GM18868 (cell line): Measurements from ENCODE around the gene KCNJ16.

Source experiments
- ATAC-seq: cut with Tn5 transposase; IDR thresholded peaks from one replicate; pipeline ENCODE4 v1.9.1; 2021; ENCODE audit warnings: mild to moderate bottlenecking, moderate library complexity; ENCODE audit not compliant: unreplicated experiment

Gene KCNJ16

GRCh38 chr17:70124723-70125122 is 49.7 kb downstream of the KCNJ16 start:
- no peak for ATAC-seq

DNA sequence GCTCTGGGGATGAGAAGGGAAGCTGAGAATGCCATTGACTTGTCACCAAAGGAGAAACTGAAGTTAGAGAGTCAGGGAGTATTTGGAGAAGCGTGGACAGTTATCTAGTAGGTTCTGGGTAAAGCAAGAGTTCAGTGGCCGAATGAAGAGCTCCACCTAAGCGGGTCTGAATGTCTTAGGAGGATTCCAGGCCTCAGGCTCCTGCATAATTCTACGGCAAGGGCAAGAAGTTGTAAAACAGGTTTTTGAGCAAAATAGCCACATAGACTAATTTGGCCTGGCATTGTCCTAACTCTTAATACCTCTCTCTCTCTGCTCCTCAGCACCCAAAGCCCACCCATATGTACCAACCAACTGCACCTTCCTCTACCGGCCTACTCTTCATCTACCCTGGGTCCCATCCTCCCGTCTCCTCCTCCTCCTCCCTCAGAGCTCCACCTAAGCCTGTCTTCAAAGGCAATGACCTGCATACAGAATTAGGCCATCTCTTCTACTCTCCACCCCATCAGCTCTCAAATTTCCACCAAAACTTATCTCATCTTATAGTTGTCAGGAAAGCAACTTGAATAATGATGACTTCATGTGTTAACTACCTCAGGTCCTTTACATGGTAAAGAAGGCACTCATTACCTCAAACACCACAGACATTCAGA is 52.3 kb downstream of the KCNJ16 start:
- no peak for ATAC-seq

DNA sequence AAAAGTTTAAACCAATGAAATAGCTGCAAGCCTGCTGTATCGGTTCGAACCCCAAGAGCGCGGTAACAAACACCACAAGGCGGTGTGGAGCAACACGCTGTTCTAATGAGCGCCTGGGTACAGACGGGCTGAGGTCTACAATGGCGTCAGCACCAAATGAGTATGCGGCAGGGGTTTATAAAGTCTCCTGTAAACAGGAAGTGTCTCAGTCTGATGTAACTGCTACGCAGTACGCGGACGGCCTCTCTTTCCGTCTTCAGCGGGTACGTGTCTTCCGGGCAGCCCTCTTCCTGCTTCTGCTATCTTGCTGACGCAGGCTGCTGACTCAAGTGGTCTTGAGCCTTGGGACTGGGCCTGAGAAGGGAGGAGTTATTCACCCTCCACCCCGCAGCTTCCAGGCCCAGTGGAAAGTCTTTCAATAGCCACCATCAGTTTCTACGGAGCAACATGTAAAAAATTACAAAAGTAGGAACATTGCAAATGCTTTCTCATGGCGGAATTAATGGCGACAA is 53.8 kb downstream of the KCNJ16 start:
- ATAC-seq: no peak

- no peak for ATAC-seq
Measured at GRCh38 chr17:70130289-70130688, 55.3 kb downstream of the KCNJ16 start.

GRCh38 chr17:70132505-70132904 is 57.5 kb downstream of the KCNJ16 start:
- no peak for ATAC-seq

- no peak for ATAC-seq
Measured at GRCh38 chr17:70134042-70134441, 59.0 kb downstream of the KCNJ16 start.

DNA sequence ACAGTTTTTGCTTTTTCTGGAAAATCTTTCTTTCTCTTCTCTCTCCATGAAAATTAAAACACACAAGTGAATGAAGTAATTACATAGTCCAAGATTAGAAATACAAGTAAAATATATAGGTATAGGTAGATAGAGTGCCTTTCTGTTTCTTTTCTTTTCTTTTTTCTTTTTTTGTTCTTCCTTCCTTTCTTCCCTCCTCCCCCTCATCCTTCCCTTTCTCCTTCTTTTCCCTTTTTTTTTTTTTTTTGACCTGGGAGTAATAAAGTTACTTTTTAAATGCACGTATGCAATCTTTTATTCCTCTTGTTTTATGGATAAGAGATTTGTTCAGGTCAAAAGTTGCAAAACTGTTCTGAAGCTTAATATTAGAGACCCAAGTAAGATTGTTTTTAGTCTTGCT is 59.8 kb downstream of the KCNJ16 start:
- ATAC-seq: no peak

DNA sequence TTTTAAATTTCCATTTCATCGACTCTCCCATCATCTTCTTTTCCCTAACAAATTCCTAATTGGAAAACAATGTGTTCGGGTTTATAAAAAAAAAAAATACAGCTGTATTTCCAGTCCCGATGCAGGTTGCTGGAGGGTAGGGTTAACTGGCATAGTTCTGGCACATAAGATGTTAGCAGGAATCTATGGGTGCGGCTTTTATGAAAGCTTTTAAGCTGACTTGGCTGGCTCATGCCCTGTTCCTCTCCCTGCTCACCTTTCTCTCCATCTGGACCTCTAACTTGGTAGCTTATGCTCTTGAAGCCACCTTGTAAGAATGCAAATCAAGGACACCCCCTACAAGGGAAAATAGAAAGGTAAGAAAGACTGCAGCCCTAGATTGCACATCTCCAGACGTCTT is 61.1 kb downstream of the KCNJ16 start:
- ATAC-seq: no peak

DNA sequence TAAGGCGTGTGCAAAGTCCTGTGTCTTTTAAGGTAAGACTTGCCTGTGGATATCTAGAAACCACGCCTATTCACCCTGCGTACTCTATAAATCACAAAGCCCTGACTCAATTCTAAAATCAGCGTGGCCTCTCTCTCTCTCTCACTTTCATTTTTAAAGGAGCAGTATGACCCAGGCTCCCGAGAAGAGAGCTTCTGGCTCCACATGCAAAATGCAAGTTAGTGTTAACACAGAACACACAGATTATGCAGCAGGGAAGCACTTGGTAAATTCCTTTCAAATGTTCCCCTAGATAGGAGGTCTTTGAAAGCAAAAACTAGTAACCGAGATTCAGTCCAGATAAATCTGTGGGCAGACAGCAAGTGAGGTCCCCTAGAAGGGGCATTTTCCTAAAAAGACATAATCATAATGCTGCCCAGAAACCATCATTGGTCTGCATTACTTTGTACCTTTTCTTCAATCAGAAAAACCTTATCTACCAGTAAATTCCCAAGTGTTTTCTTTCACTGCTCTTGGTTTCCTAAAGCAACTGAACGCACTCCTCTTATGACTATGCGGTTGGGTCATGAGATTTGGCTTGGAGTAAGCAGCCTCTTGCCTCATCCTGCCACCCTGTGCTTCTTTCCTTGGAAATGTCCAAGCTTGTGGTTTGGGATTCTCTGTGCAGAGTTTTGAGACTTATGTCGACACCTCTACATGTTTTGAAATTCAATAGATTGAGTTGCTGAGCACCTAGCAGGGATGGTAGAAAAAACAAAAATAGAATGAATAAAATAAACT is 62.6 kb downstream of the KCNJ16 start:
- ATAC-seq: peak; percentile 99

DNA sequence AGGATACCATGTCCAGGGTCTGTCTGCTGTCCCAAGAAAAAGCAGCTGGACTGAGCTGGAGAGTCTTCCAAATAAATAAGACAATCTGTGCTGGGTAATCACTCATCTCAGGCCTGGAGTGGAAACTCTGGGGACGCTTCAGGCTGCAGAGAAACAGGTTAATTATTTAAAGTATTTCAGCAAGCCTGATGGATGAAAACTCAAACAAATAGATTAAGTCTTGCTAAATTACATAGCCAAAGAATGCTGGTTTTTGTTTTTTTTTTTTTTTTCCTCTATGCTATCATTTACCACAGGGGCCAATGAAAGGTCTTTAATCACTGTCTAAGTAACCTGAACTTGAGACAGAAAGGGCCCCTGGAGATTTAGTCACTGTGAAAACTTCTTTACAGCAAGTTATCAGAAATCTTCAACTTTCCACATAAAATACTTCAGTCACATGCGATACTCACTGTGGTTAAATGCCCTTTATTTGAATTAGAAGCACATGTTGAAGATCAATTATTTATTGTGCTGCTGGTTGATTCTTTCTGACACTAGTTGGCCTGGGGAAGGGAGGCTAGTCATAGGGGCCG is 63.4 kb downstream of the KCNJ16 start:
- no peak for ATAC-seq

DNA sequence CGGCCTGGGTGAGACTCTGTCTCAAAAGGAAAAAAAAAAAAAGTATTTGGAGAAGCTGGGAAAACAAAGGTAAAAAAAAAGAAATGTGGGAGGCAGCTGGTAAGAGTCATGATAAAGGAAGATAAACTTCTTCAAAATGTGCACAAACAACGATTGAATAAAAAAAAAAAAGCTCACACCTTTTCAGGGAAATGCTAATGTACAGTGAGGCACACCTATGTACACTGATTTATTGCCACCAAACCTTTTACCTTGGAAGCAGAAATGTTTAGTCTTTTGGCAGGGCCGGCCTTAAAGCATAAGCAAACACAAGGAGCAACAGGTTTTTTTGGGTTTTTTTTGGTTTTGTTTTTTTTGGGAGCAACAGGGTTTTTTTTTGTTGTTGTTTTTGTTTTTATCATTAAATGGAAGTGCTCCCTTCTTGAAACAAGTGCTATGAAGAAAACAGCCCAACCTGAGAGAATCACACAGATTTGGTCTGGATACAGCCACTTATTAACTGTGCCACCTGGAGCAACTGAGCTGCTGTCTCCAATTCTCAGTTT is 64.5 kb downstream of the KCNJ16 start:
- ATAC-seq: no peak

- ATAC-seq: no peak
Measured at GRCh38 chr17:70144260-70144846, 69.3 kb downstream of the KCNJ16 start.

DNA sequence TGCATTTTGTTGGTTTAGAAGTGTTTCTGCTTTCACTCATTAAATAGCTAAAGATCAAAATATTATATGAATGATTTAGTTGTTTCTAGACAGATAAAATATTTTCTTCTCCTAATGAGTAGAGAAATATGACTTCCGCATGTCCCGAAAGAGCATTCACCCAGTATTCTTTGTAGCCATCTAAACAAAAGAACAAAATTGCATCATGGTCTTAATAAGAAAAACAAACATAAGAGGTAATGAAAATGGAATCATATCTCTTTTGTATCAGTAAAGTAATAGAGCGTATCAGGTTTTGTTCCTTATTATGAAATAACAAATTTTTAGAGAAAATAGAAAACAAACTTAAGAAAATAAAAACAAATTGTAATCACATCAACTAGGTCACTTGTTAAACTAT is 78.2 kb downstream of the KCNJ16 start:
- ATAC-seq: no peak

DNA sequence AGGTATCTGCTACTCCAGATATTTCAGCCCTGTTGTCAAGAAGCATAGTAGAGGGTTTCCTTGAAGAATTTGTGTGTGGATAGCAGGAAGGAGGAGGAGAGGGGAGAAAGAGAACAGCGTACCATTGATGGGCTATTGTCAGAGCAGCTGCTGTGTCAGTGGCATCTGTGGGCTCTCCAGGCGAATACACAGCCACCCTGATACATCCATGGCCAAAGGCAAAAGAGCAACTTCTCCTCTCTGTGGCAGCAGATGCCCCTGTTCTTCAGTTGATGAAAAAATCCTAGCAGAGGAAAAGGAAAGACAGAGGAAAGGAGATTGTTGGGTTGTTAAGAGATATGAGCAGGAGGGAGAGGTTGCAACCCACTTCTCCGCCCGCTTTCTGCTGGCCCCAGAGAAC is 82.1 kb downstream of the KCNJ16 start:
- no peak for ATAC-seq

DNA sequence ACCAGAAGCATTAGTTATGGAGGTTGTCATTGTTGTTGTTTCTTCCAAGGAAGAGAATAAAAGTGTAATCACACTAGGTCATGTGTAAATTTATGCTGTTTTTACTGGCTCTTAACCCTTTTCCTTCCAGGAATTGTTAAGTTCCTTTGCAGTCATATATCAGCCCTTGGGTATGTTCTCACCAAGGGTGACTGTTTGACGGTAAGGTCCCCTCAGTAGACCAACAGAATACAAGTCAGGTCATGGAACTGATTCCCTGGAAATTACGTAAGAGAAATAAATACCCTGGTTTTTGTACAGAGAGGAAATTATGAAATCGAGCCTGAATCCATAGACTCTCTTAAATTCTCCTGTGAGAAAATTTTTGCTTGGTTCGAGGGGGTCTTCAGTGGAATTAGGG is 83.2 kb downstream of the KCNJ16 start:
- ATAC-seq: no peak

- no peak for ATAC-seq
Measured at GRCh38 chr17:70158591-70158990, 83.6 kb downstream of the KCNJ16 start.

- no peak for ATAC-seq
Measured at GRCh38 chr17:70159980-70160379, 85.0 kb downstream of the KCNJ16 start.

GRCh38 chr17:70161519-70161918 is 86.5 kb downstream of the KCNJ16 start:
- no peak for ATAC-seq

- no peak for ATAC-seq
Measured at GRCh38 chr17:70165383-70165782, 90.4 kb downstream of the KCNJ16 start.

- no peak for ATAC-seq
Measured at GRCh38 chr17:70166615-70167014, 91.6 kb downstream of the KCNJ16 start.
